SK-N-SH (cell line): ENCODE data around the gene ZNF438. TPM values are rescaled to one million over a fixed set of nuclear protein-coding genes. Genes with fewer than 3 reads are reported as not detected.

ENCODE experiments used
- CTCF ChIA-PET: fragments of 300-600, 350-600 bp; formaldehyde crosslinking; extraction: SDS; loops from one replicate; lab custom pipeline; 2021; lab: Yijun Ruan, JAX
- POLR2A ChIA-PET: fragments of 350-600 bp; sonication (Branson Sonifier 250); formaldehyde crosslinking; extraction: SDS; loops from one replicate; lab custom pipeline; 2020; ENCODE audit warnings: antibody characterized with exemption, inconsistent platforms; lab: Yijun Ruan, JAX
- DNase-seq: peaks from one replicate; pipeline ENCODE4 v3.0.0; 2012
- H2AFZ ChIP-seq: fragments of 200-600 bp; sonication (generic); 2 replicates; pipeline ENCODE4 v1.8.1; 2016; ENCODE audit warnings: antibody characterized with exemption, mild to moderate bottlenecking, low read depth
- H3F3A ChIP-seq: fragments of 200-600 bp; sonication (generic); replicated peaks from 2 replicates; pipeline ENCODE3; 2016; ENCODE audit warnings: antibody characterized with exemption, mild to moderate bottlenecking; ENCODE audit not compliant: insufficient read depth
- H3K27ac ChIP-seq, 2 experiments: fragments of 200-500 bp in 1 of 2; fragments of 200-600 bp in 1 of 2; sonication (Bioruptor generic) in 1 of 2; sonication (generic), shearing (Covaris generic) in 1 of 2; 2 replicates each; pipeline versions ENCODE4 v1.5.1 to v1.6.1; 2014 to 2016; ENCODE audit warnings: low read depth in 2 of 2, inconsistent platforms in 1 of 2, low read length in 1 of 2, mild to moderate bottlenecking in 1 of 2, mixed read lengths in 1 of 2
- H3K27me3 ChIP-seq: fragments of 200-600 bp; sonication (generic), shearing (Covaris generic); 2 replicates; pipeline ENCODE4 v1.6.1; 2016; ENCODE audit warnings: mixed run types; ENCODE audit not compliant: insufficient read depth
- H3K36me3 ChIP-seq, 2 experiments: fragments of 200-500 bp in 1 of 2; fragments of 200-600 bp in 1 of 2; sonication (Bioruptor generic) in 1 of 2; sonication (generic) in 1 of 2; replicated peaks in 1 of 2; 2 replicates each; pipeline versions ENCODE3 to v1.5.1; 2014 to 2016; ENCODE audit warnings: low read length in 1 of 2, mild to moderate bottlenecking in 1 of 2; ENCODE audit not compliant: insufficient read depth in 2 of 2, control insufficient read depth in 1 of 2
- H3K4me1 ChIP-seq, 2 experiments: fragments of 200-500 bp in 1 of 2; fragments of 200-600 bp in 1 of 2; sonication (Bioruptor generic) in 1 of 2; sonication (generic), shearing (Covaris generic) in 1 of 2; 2 replicates each; pipeline versions ENCODE4 v1.5.1 to v1.6.1; 2014 to 2016; ENCODE audit warnings: low read depth in 1 of 2, low read length in 1 of 2, mixed run types in 1 of 2; ENCODE audit not compliant: insufficient read depth in 2 of 2, control insufficient read depth in 1 of 2
- H3K4me2 ChIP-seq: fragments of 200-600 bp; sonication (generic), shearing (Covaris generic); 2 replicates; pipeline ENCODE4 v1.6.1; 2017; ENCODE audit warnings: mixed run types
- H3K4me3 ChIP-seq, 2 experiments: fragments of 200-500 bp in 1 of 2; fragments of 200-600 bp in 1 of 2; sonication (Bioruptor generic) in 1 of 2; sonication (generic), shearing (Covaris generic) in 1 of 2; 2 replicates each; pipeline versions ENCODE4 v1.5.1 to v1.8.1; 2014 to 2016; ENCODE audit warnings: low read depth in 2 of 2, inconsistent platforms in 1 of 2, low read length in 1 of 2, mild to moderate bottlenecking in 1 of 2, mixed read lengths in 1 of 2, moderate library complexity in 1 of 2
- H3K79me2 ChIP-seq: fragments of 200-600 bp; sonication (generic); 2 replicates; pipeline ENCODE4 v1.8.1; 2017; ENCODE audit warnings: mild to moderate bottlenecking; ENCODE audit not compliant: insufficient read depth
- H3K9ac ChIP-seq: fragments of 200-600 bp; sonication (generic); 2 replicates; pipeline ENCODE4 v1.6.1; 2017; ENCODE audit warnings: mixed run types
- H3K9me2 ChIP-seq: fragments of 200-600 bp; sonication (generic); 2 replicates; pipeline ENCODE4 v1.6.1; 2017; ENCODE audit warnings: mixed run types
- H3K9me3 ChIP-seq: fragments of 200-600 bp; sonication (generic); 2 replicates; pipeline ENCODE4 v1.6.1; 2017; ENCODE audit warnings: mixed run types, mild to moderate bottlenecking, moderate library complexity
- H4K20me1 ChIP-seq: fragments of 200-600 bp; sonication (generic); 2 replicates; pipeline ENCODE4 v1.6.1; 2017; ENCODE audit warnings: mild to moderate bottlenecking, mixed run types; ENCODE audit not compliant: insufficient read depth
- ELF1 ChIP-seq: IDR thresholded peaks from 2 replicates; pipeline ENCODE4 v1.4.0; 2012
- EZH2phosphoT487 ChIP-seq: fragments of 200-600 bp; sonication (generic); IDR thresholded peaks from 2 replicates; pipeline ENCODE4 v1.6.1; 2017; ENCODE audit warnings: low read depth, mixed run types, mild to moderate bottlenecking, antibody characterized with exemption, moderate library complexity, borderline replicate concordance
- FOSL2 ChIP-seq: IDR thresholded peaks from 2 replicates; pipeline ENCODE4 v1.4.0; 2012; ENCODE audit warnings: low read depth, mild to moderate bottlenecking, moderate library complexity, borderline replicate concordance
- FOXJ3 ChIP-seq: sonication (generic); formaldehyde crosslinking; IDR thresholded peaks from 2 replicates; pipeline ENCODE4 v1.5.1; 2020; ENCODE audit warnings: mild to moderate bottlenecking, missing genetic modification reagents
- GABPA ChIP-seq: IDR thresholded peaks from 2 replicates; pipeline ENCODE4 v1.4.0; 2012; ENCODE audit warnings: low read depth, mild to moderate bottlenecking
- GATA2 ChIP-seq: sonication (generic); formaldehyde crosslinking; IDR thresholded peaks from 2 replicates; pipeline ENCODE4 v1.5.0; 2020; ENCODE audit warnings: mild to moderate bottlenecking, missing genetic modification reagents
- JUND ChIP-seq: IDR thresholded peaks from 2 replicates; pipeline ENCODE4 v1.4.0; 2012
- MXI1 ChIP-seq: IDR thresholded peaks from 2 replicates; pipeline ENCODE4 v1.6.1; 2012; ENCODE audit warnings: mild to moderate bottlenecking, low read depth, low read length, improper control_type of control experiment
- NFIC ChIP-seq: IDR thresholded peaks from 2 replicates; pipeline ENCODE4 v1.4.0; 2012; ENCODE audit warnings: borderline replicate concordance
- POLR2AphosphoS5 ChIP-seq: IDR thresholded peaks from 2 replicates; pipeline ENCODE4 v1.6.1; 2012; ENCODE audit warnings: low read depth, low read length
- RCOR1 ChIP-seq: fragments of 150-350 bp; IDR thresholded peaks from 2 replicates; pipeline ENCODE4 v1.6.1; 2017; ENCODE audit warnings: antibody characterized with exemption, low read length
- TAF1 ChIP-seq: IDR thresholded peaks from 2 replicates; pipeline ENCODE4 v1.6.1; 2012; ENCODE audit warnings: low read depth, mild to moderate bottlenecking, low read length, moderate library complexity, borderline replicate concordance
- TEAD4 ChIP-seq: IDR thresholded peaks from 2 replicates; pipeline ENCODE4 v1.4.0; 2012; ENCODE audit warnings: mild to moderate bottlenecking, borderline replicate concordance; ENCODE audit not compliant: insufficient read depth
- WGBS: methylation state at CpG from one replicate; pipeline ENCODE4 v1.1.6; 2017; ENCODE audit warnings: low lambda C conversion rate; 5-methylcytosine and 5-hydroxymethylcytosine counted together
- polyA plus RNA-seq, 3 experiments: library from polyadenylated mRNA; depleted of rRNA; stranded (reverse); fragments of >200 nt; gene quantifications; 2 replicates each; pipeline ENCODE4 v1.2.3, GENCODE V29; 2012
- TF ChIP-seq, protein P1 (sequence below): IDR thresholded peaks from 2 replicates; pipeline ENCODE4 v1.4.0; 2012; ENCODE audit warnings: low read depth, borderline replicate concordance
- TF ChIP-seq, protein P2 (sequence below): fragments of 200-600 bp; sonication (generic); IDR thresholded peaks from 2 replicates; pipeline ENCODE4 v1.6.1; 2017; ENCODE audit warnings: antibody characterized with exemption, mild to moderate bottlenecking, moderate library complexity
- TF ChIP-seq, protein P3 (sequence below): IDR thresholded peaks from 2 replicates; pipeline ENCODE4; 2012
- TF ChIP-seq, protein P4 (sequence below): fragments of 150-350 bp; IDR thresholded peaks from 2 replicates; pipeline ENCODE4 v1.6.1; 2016; ENCODE audit warnings: mild to moderate bottlenecking, low read depth, low read length

The ZNF438 gene
- polyA plus RNA-seq, 1 of the 3 experiments (the other 2 are of a cell fraction), result 2.1 TPM

DNA sequence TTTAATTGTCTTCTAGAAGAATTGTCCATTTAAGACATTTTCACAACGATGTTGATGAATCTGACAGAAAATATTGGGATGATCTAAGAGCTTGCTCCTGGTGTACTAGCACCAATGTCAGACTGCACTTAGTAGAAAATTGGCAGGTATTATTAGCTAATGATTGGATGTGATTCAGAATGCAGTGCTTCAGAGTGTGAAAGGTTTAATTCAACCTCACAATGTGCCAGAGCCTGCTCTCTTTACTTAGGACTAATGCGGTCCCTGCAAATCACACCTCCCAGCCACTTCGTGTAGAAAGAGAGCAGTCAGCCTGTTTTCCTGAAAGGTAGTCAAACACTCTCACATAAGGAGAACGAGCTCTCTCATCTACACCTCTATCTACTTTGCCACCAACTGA, 197.5 kb downstream of the ZNF438 start:
- Histone ChIP-seq H4K20me1 (no peaks in the 10 kb centered on the region), H3K9ac (no peak overlapping the region), H3K4me3 (no peak overlapping the region), H2AFZ (no peak overlapping the region), H3K27ac (no peak overlapping the region), H3K4me2 (no peak overlapping the region), H3K79me2 (no peaks in the 10 kb centered on the region), H3K36me3 (no peaks in the 10 kb centered on the region), H3K4me1 (peaks cover 0 to 11% of the 10 kb centered on the region in 2 experiments; a peak in 1 of 4 replicates), H3K27me3 (no peaks in the 10 kb centered on the region), H3K9me2 (no peaks in the 10 kb centered on the region), H3F3A (no peaks in the 10 kb centered on the region), H3K9me3 (no peaks in the 10 kb centered on the region)
- ChIA-PET CTCF (interaction anchor here (1.0 to 1.1 kb wide), 2 partner anchors 21 to 50 kb away, joined by 3 read pairs; no protein-coding TSS in a partner anchor), POLR2A (no interaction called here)
- no peak for TF ChIP-seq GATA2 (CRISPR knock-in tag)
- no peak for TF ChIP-seq EZH2phosphoT487
- TF ChIP-seq, protein P1, sequence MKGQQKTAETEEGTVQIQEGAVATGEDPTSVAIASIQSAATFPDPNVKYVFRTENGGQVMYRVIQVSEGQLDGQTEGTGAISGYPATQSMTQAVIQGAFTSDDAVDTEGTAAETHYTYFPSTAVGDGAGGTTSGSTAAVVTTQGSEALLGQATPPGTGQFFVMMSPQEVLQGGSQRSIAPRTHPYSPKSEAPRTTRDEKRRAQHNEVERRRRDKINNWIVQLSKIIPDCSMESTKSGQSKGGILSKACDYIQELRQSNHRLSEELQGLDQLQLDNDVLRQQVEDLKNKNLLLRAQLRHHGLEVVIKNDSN, result no peak
- TF ChIP-seq MXI1, result no peak
- no peak for TF ChIP-seq NFIC
- TF ChIP-seq ELF1, result no peak
- no peak for TF ChIP-seq JUND
- TF ChIP-seq FOSL2, result no peak
- TF ChIP-seq, protein P2, sequence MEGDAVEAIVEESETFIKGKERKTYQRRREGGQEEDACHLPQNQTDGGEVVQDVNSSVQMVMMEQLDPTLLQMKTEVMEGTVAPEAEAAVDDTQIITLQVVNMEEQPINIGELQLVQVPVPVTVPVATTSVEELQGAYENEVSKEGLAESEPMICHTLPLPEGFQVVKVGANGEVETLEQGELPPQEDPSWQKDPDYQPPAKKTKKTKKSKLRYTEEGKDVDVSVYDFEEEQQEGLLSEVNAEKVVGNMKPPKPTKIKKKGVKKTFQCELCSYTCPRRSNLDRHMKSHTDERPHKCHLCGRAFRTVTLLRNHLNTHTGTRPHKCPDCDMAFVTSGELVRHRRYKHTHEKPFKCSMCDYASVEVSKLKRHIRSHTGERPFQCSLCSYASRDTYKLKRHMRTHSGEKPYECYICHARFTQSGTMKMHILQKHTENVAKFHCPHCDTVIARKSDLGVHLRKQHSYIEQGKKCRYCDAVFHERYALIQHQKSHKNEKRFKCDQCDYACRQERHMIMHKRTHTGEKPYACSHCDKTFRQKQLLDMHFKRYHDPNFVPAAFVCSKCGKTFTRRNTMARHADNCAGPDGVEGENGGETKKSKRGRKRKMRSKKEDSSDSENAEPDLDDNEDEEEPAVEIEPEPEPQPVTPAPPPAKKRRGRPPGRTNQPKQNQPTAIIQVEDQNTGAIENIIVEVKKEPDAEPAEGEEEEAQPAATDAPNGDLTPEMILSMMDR, result no peak
- TF ChIP-seq, protein P3, sequence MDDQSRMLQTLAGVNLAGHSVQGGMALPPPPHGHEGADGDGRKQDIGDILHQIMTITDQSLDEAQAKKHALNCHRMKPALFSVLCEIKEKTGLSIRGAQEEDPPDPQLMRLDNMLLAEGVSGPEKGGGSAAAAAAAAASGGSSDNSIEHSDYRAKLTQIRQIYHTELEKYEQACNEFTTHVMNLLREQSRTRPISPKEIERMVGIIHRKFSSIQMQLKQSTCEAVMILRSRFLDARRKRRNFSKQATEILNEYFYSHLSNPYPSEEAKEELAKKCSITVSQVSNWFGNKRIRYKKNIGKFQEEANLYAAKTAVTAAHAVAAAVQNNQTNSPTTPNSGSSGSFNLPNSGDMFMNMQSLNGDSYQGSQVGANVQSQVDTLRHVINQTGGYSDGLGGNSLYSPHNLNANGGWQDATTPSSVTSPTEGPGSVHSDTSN, result no peak
- no peak for TF ChIP-seq POLR2AphosphoS5
- no peak for TF ChIP-seq FOXJ3 (CRISPR knock-in tag)
- TF ChIP-seq GABPA, result no peak
- no peak for TF ChIP-seq RCOR1
- no peak for TF ChIP-seq TAF1
- TF ChIP-seq, protein P4, sequence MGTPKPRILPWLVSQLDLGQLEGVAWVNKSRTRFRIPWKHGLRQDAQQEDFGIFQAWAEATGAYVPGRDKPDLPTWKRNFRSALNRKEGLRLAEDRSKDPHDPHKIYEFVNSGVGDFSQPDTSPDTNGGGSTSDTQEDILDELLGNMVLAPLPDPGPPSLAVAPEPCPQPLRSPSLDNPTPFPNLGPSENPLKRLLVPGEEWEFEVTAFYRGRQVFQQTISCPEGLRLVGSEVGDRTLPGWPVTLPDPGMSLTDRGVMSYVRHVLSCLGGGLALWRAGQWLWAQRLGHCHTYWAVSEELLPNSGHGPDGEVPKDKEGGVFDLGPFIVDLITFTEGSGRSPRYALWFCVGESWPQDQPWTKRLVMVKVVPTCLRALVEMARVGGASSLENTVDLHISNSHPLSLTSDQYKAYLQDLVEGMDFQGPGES, result no peak
- no peak for TF ChIP-seq TEAD4
- DNase-seq, result no peak
- WGBS, result 89% methylated on average over 4 of the region's 4 CpGs
